IPS-NIHi11 (cell line): ENCODE measurements around the gene RAB1A.

Source experiments
- DNase-seq: peaks from one replicate; pipeline ENCODE4 v3.0.0; 2012; ENCODE audit warnings: mixed read lengths, low spot score

RAB1A gene

GRCh38 chr2:65061146-65061909 lies 68.6 kb downstream of the RAB1A start:
- no peak for DNase-seq

- DNase-seq: no peak
These were observed 70.8 kb downstream of the RAB1A start for GRCh38 chr2:65059071-65059470.

DNA sequence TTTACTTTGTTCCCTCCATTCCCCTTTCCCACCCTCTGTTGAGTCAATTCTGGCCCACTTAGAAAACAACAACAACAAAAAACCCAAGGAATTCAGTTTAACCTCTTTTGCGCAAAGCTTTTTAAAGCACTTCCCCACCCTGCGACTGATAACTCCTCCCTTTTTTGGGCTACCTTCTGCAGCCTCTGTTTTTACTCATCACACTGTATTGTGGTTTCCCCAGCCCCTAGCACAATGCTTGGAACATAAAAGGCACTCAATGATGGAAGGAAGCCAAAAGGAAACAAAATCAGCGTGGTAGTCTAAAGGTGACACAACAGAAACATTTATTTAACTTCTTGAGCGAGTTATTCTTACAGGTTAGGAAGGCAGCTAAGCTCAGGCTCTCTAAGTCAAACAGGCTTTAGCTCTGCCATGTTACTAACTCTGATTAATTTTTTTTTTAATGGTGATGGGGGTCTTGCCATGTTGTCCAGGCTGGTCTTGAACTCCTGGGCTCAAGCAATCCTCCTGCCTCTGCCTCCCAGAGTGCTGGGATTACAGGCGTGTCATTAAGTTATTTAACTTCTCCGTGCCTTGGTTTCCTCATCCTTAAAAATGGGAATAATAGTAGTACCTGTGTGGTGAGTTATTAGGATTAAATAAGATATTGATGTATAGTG lies 72.4 kb downstream of the RAB1A start:
- no peak for DNase-seq

GRCh38 chr2:65057054-65057375 lies 72.9 kb downstream of the RAB1A start:
- no peak for DNase-seq

DNA sequence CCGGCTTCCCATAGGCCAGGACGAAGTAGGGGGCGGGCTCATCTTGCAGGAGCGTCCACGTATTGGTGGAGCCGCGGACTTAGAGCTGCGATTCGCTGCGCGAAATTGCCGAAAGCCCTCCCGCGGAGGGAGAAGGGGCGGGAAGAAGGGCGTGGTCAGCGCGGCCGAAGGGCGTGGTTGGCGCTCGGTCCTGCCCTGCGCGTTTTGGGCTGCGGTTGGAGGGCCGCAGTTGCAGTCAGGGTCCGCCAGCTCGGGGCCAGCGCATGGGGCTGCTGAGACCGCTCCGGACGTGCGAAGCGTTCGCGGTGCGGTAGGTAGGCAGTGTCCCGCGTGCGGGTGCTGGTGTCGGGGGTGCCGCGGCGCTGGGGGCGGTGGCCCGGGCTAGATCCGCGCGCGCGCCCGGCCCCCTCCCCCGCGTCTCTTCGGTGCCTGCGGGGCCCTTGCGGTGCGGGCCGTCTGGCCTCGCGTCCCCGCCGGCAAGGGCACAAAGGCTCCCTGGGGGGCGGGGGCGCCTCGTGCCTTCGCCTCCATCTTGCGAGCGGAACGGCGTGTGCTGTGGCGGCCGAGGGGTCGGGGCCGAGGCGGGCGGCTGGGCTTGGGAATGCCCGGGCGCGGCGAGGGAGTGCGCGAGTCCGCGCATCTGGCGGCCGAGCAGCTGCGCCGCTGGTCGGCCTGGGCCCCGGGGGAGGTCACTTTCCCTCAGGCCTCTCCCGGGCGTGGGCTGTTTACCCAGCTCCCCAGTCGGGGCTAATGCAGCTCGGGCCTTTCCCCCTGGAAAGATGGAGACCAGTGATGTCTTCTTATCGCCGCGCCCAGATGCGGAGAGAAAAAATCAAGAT lies 73.5 kb downstream of the RAB1A start, which contains the start of gene CEP68:
Gene CEP68 (plus strand): TSS at position 202 of the 839 bp plus-strand sequence. CDS start 13,029 bp downstream, outside the sequence.
- peak; percentile 97 for DNase-seq

- no peak for DNase-seq
These were observed 74.3 kb downstream of the RAB1A start for GRCh38 chr2:65055422-65056214.

DNA sequence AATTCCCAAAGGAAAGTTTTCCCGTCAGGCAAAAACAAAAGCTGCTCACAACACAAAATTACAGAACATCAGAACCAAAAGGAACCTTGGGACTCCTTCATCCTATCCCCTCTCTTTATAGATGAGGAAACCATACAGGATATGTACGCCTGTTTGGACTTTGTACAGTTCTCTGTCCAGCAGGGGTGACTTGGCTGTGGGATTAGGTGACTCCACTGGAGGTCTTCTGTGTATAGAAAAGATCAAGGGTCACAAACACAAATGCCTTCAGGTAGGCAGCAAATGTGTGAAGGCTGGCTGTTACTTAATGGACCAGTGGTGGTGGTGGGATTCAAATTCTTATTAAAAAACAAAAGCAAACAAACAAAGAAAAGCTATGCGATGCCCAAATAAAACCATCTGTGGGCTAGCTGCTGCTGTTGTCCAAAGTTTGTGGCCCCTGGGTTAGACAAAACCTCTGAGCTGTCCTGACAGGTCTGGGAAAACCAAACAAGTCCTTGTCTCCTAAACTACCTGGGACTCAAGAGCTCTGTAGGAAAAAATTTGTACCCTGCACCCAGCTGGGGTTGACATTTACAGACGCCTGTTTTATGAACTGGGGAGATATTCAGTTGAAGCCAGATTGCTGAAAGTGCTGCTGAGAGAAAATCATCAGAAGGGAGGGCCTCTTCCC lies 75.0 kb downstream of the RAB1A start:
- DNase-seq: no peak

- no peak for DNase-seq
These were observed 76.7 kb downstream of the RAB1A start for GRCh38 chr2:65053199-65053598.

- DNase-seq: no peak
These were observed 79.0 kb downstream of the RAB1A start for GRCh38 chr2:65050931-65051330.

GRCh38 chr2:65049010-65049639 lies 80.8 kb downstream of the RAB1A start:
- peak; percentile 31 for DNase-seq

DNA sequence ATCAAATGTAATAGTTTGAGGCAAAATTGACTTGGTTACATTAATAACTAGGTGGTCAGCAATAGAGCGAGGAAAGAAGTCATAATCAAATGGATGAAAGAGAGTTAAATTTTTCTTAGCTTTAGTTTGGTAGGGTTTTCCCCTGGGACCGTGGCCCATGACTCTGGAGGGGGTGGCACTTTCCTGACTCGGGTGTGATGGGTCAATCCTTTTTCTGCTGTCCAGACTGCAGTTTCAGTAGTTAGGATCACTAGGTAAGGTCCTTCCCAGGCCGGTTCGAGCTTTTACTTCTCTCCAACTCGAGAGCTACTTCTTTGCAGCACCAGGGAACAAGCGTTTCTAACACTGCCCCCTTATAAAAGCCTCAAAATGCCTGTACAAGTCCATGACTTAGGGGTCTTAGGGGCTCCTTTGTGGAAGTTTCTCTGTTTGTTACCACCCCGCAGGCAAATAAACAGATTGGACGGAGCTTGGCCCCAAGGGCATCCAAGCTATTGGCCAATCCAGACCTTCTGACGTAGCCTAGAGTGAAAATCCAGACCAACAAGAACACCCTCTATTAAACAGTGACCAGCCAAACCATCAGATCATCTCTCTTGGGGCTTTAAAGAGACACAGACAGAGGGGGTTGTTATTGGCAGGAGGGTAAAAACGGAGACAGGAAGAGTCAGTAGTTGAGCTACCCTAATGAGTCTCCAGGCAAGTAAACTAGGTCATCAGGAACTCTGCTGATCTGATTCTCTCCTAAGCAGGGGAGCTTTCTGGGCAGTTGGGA lies 83.1 kb downstream of the RAB1A start:
- DNase-seq: no peak

DNA sequence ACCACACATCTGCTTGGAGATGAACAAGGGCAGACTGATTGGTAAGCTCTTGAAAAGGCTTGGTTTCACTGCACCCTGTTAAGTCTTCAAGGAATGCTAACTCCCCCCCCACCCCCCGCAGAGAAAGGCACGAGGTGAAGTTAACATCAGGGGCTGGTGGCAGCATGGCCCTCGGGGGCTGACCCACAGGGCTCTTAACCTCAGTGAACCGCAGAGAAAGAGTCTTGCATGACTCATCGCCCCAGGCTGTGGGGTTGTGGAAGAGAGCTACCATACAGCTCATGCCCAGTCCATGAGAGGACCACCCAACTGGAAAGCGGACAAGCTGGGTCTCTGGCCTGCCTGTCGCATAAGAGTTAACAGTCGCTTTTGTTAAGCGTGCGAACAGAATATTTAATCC lies 84.3 kb downstream of the RAB1A start:
- DNase-seq: peak; percentile 33

- DNase-seq: no peak
These were observed 85.7 kb downstream of the RAB1A start for GRCh38 chr2:65044097-65044735.

- no peak for DNase-seq
These were observed 86.9 kb downstream of the RAB1A start for GRCh38 chr2:65043001-65043400.

DNA sequence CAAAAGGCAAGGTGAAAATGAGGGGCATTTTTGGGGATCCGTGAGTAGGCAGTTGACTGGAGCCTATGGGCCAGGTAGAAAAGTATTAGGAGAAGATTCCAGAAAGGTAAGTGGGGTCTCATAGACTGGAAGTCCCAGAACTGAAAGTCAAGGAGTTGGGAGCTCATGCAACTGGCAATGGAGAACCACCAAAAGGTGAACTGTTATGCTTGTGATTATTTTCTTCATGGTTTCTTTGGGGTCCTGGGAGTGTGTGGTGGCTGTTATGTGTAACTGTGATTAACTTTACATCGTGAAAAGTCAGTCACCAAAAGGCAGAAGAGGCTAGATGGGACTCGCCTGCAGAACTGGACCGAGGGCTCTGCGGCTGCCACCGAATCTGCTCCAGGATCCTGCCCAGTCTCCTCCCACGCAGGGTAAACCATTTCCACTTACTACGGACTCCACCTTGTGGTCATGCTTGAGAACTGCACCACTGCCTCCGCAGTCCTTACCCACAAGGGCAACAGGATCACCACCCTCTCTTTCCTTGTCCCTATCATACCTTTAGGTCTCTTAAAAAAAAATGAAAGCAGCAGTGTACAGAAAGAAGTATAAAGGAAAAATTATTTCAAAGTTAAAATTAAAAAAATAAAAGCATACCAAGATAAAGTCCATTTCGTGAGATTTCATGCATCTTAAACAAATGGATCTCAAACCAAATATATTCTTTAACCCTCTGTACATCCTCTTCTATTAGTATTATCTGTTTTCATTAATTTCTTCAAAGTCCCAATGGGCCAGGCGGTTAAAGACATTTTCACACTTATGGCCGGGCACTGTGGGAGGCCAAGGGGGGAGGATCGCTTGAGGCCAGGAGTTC lies 89.3 kb downstream of the RAB1A start:
- DNase-seq: peak; percentile 86

GRCh38 chr2:65039640-65040039 lies 90.3 kb downstream of the RAB1A start:
- DNase-seq: no peak

DNA sequence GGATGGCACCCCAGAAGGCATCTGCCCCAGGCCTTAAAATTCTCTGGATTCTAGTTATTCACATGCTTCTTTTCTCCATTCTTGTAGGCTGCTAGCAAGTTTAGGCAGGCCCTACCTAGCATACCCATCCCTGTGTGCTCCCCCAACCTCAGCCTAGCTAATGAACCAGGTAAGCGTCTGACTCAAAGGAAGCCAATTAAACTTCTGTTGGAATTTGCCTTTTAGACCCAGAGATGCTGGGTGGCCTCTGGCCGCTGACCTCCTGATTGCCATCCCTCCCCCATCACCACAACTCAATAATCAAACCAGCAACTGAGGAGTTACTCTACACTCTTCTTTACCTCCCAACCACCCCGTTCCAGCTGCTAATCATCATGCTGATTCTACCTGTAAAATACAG lies 92.7 kb downstream of the RAB1A start:
- DNase-seq: no peak
